Measurements from ENCODE around the gene EPB41L4A.
A peak's percentile ranks its signal among the peaks of the same experiment; 100 is the strongest.

The EPB41L4A gene

DNA sequence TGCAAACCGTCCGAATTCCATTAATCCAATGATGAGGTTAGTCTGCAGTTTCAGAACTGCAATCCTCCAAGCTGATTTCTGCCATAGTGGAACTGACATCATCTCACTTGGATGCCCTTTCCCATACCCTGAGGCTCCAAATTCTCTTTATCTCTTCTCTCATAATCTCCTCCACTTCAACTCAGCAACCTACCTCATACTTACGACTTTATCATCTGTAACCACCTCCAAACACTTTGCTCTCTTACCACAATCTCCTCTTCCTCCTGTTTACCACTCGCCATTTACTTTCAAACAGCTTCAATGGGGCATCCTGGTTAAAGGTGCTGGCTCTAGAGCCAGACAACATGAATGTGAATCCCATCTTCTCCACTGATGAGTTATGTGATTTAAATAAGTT lies 223.2 kb downstream of the EPB41L4A start:
- H3K36me3 ChIP-seq (ENCODE audit: control insufficient read depth, insufficient read depth, low read length): no peaks in the 10 kb centered on the region
- WGBS (ENCODE audit: extremely low coverage, insufficient coverage, low lambda C conversion rate): 100% methylated on average over 1 of the region's 4 CpGs

DNA sequence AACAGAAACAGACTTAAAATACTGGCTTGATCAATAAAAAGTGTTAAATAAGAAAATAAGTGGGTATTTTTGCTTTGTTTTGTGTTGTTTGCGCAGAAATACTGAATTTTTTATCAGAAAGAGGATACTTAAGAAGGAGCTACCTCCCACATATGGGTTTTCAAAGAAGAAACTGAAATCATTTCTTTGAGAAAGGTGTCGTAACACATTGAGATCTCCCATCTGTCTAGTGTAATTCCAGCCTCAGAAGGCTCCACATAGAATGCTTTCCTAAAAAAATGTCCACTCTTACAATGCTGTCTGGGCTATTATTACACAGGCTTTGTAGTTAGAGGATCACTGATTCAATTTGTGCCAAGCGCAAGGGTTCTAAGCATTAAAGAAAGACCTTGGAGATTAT lies 226.2 kb downstream of the EPB41L4A start:
- Histone ChIP-seq H4K5ac (ENCODE audit: low read length) (no peak overlapping the region), H3K4me2 (ENCODE audit: low read length) (no peak overlapping the region), H3K4ac (ENCODE audit: low read depth, low read length) (no peak overlapping the region), H3K36me3 (ENCODE audit: control insufficient read depth, insufficient read depth, low read length) (no peaks in the 10 kb centered on the region), H3K23ac (ENCODE audit: low read length) (no peak overlapping the region), H3K27ac (ENCODE audit: low read depth, low read length) (no peak overlapping the region), H2BK5ac (ENCODE audit: low read length) (no peak overlapping the region), H4K8ac (ENCODE audit: low read depth, low read length) (no peak overlapping the region), H3K79me1 (ENCODE audit: low read length) (no peaks in the 10 kb centered on the region), H2AK5ac (ENCODE audit: low read length) (no peak overlapping the region), H2BK15ac (replicated peaks; ENCODE audit: low read depth) (no peak overlapping the region), H2BK120ac (ENCODE audit: low read depth, low read length) (no peak overlapping the region), H3K27me3 (ENCODE audit: insufficient read depth, low read length, poor library complexity) (no peaks in the 10 kb centered on the region), H3K4me1 (ENCODE audit: control insufficient read depth, low read depth, low read length) (no peaks in the 10 kb centered on the region), H3K56ac (ENCODE audit: low read length) (no peak overlapping the region), H3K9ac (ENCODE audit: low read length) (no peak overlapping the region), H3K18ac (ENCODE audit: low read length) (no peak overlapping the region), H3K4me3 (ENCODE audit: low read length) (no peak overlapping the region), H3K79me2 (ENCODE audit: control insufficient read depth, insufficient read depth, low read length) (no peaks in the 10 kb centered on the region)
- no peak for DNase-seq
- no CpG with 5 or more reads among the region's 3 CpGs for WGBS (ENCODE audit: extremely low coverage, insufficient coverage, low lambda C conversion rate)

More for the DNA sequence above, 223.2 kb downstream of the EPB41L4A start:
- H3K56ac ChIP-seq (ENCODE audit: low read length): no peak overlapping the region
- H3K4ac ChIP-seq (ENCODE audit: low read depth, low read length): no peak overlapping the region
- H3K4me2 ChIP-seq (ENCODE audit: low read length): no peak overlapping the region
- no peak overlapping the region for H3K27ac ChIP-seq (ENCODE audit: low read depth, low read length)
- no peak overlapping the region for H3K4me3 ChIP-seq (ENCODE audit: low read length)
- H3K27me3 ChIP-seq (ENCODE audit: insufficient read depth, low read length, poor library complexity): no peaks in the 10 kb centered on the region
- H3K4me1 ChIP-seq (ENCODE audit: control insufficient read depth, low read depth, low read length): no peaks in the 10 kb centered on the region
- DNase-seq: no peak
- no peak overlapping the region for H4K5ac ChIP-seq (ENCODE audit: low read length)
- no peak overlapping the region for H2BK120ac ChIP-seq (ENCODE audit: low read depth, low read length)
- H3K79me1 ChIP-seq (ENCODE audit: low read length): no peaks in the 10 kb centered on the region
- H3K23ac ChIP-seq (ENCODE audit: low read length): no peak overlapping the region
- H3K9ac ChIP-seq (ENCODE audit: low read length): no peak overlapping the region
- no peak overlapping the region for H2AK5ac ChIP-seq (ENCODE audit: low read length)
- H4K8ac ChIP-seq (ENCODE audit: low read depth, low read length): no peak overlapping the region
- no peak overlapping the region for H2BK15ac ChIP-seq (replicated peaks; ENCODE audit: low read depth)
- H2BK5ac ChIP-seq (ENCODE audit: low read length): no peak overlapping the region
- no peaks in the 10 kb centered on the region for H3K79me2 ChIP-seq (ENCODE audit: control insufficient read depth, insufficient read depth, low read length)
- no peak overlapping the region for H3K18ac ChIP-seq (ENCODE audit: low read length)

DNA sequence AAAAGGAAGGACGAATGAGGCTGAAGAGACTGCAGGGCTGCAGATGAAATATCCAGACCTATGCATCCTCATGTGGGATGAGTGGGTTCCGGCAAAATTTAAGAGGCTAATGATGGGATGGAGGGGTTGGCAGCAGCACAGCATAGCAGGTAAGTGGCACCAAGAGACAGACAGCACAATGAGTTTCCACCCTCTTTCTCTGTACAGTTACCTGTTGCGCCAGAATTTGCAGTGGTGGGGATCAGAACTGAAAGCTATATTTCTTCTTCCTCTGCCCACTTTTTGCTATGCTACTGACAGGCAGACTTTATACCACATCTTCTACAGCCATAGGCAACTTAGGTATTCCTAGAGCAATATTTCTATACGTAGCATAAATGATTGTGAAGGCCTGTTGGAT lies 227.0 kb downstream of the EPB41L4A start:
- no peak overlapping the region for H2BK15ac ChIP-seq (replicated peaks; ENCODE audit: low read depth)
- no peak overlapping the region for H3K4me3 ChIP-seq (ENCODE audit: low read length)
- H3K4me1 ChIP-seq (ENCODE audit: control insufficient read depth, low read depth, low read length): no peaks in the 10 kb centered on the region
- H3K36me3 ChIP-seq (ENCODE audit: control insufficient read depth, insufficient read depth, low read length): no peaks in the 10 kb centered on the region
- no peaks in the 10 kb centered on the region for H3K79me1 ChIP-seq (ENCODE audit: low read length)
- no peak overlapping the region for H4K5ac ChIP-seq (ENCODE audit: low read length)
- DNase-seq: no peak
- H3K23ac ChIP-seq (ENCODE audit: low read length): no peak overlapping the region
- no peak overlapping the region for H3K27ac ChIP-seq (ENCODE audit: low read depth, low read length)
- H3K9ac ChIP-seq (ENCODE audit: low read length): no peak overlapping the region
- no peak overlapping the region for H3K4ac ChIP-seq (ENCODE audit: low read depth, low read length)
- H4K8ac ChIP-seq (ENCODE audit: low read depth, low read length): no peak overlapping the region
- no peak overlapping the region for H3K56ac ChIP-seq (ENCODE audit: low read length)
- H3K4me2 ChIP-seq (ENCODE audit: low read length): no peak overlapping the region
- no peak overlapping the region for H2AK5ac ChIP-seq (ENCODE audit: low read length)
- no CpG with 5 or more reads among the region's 4 CpGs for WGBS (ENCODE audit: extremely low coverage, insufficient coverage, low lambda C conversion rate)
- H3K27me3 ChIP-seq (ENCODE audit: insufficient read depth, low read length, poor library complexity): no peaks in the 10 kb centered on the region
- H2BK120ac ChIP-seq (ENCODE audit: low read depth, low read length): no peak overlapping the region
- no peaks in the 10 kb centered on the region for H3K79me2 ChIP-seq (ENCODE audit: control insufficient read depth, insufficient read depth, low read length)
- no peak overlapping the region for H2BK5ac ChIP-seq (ENCODE audit: low read length)
- no peak overlapping the region for H3K18ac ChIP-seq (ENCODE audit: low read length)

DNA sequence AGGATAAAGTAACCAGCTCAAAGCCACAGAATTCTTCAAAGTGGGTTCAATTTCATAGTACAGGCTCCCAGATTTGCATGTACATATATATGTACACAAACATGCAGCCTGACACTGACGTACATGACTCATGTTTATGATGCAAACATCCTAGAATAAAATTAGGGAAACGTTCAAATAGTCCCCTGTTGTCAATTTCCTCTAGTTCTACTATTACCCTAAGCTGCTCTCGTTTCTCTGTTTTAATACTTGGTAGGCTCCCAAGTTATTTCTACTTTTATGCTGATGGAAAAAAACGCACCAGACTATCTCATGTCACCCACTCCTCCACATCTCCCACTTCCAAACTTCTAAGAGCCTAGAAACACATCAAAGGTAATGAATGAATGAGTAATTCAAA lies 229.7 kb downstream of the EPB41L4A start:
- Histone ChIP-seq H3K4me2 (ENCODE audit: low read length) (no peak overlapping the region), H3K36me3 (ENCODE audit: control insufficient read depth, insufficient read depth, low read length) (no peaks in the 10 kb centered on the region), H3K79me1 (ENCODE audit: low read length) (no peaks in the 10 kb centered on the region), H3K9ac (ENCODE audit: low read length) (no peak overlapping the region), H3K23ac (ENCODE audit: low read length) (no peak overlapping the region), H3K79me2 (ENCODE audit: control insufficient read depth, insufficient read depth, low read length) (no peaks in the 10 kb centered on the region), H3K4me1 (ENCODE audit: control insufficient read depth, low read depth, low read length) (no peaks in the 10 kb centered on the region), H3K27me3 (ENCODE audit: insufficient read depth, low read length, poor library complexity) (no peaks in the 10 kb centered on the region), H2BK120ac (ENCODE audit: low read depth, low read length) (no peak overlapping the region), H2BK15ac (replicated peaks; ENCODE audit: low read depth) (no peak overlapping the region), H3K56ac (ENCODE audit: low read length) (no peak overlapping the region), H3K27ac (ENCODE audit: low read depth, low read length) (no peak overlapping the region), H3K18ac (ENCODE audit: low read length) (no peak overlapping the region), H2AK5ac (ENCODE audit: low read length) (no peak overlapping the region), H4K5ac (ENCODE audit: low read length) (no peak overlapping the region), H4K8ac (ENCODE audit: low read depth, low read length) (no peak overlapping the region), H3K4me3 (ENCODE audit: low read length) (no peak overlapping the region), H3K4ac (ENCODE audit: low read depth, low read length) (no peak overlapping the region), H2BK5ac (ENCODE audit: low read length) (no peak overlapping the region)
- DNase-seq: no peak
- WGBS (ENCODE audit: extremely low coverage, insufficient coverage, low lambda C conversion rate): no CpG with 5 or more reads among the region's 4 CpGs

DNA sequence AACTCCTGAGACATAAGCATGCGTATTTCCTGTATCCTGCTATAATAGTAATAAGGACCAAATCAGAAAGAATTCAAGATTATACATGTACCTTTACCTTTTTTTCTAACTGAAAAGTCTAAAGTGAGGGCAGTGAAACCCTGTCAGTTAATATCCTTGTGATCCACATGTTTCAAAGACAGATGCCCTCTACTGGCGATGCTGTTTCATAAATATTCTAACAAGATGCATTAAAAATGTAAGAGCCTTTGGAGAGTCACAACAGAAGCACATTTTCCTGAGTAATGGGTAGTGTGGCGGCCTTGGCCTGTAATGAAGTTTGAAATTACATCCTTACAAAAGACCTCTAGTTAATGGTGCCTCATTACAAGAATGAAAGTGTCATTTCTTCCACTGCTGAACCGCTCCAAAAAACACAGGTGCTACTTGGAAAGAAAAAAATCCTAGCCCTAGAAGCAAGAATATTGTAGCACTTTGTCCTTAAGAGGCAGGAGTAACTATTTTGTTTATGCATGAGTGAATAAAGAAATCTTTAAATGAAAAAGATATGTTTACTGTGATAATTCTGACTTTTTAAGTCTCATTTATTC lies 232.6 kb downstream of the EPB41L4A start:
- DNase-seq: peak; percentile 59
- H2BK15ac ChIP-seq (replicated peaks; ENCODE audit: low read depth): no peak overlapping the region
- H3K4ac ChIP-seq (ENCODE audit: low read depth, low read length): no peak overlapping the region
- H2BK120ac ChIP-seq (ENCODE audit: low read depth, low read length): no peak overlapping the region
- peaks cover 6% of the 10 kb centered on the region for H3K4me1 ChIP-seq (ENCODE audit: control insufficient read depth, low read depth, low read length)
- no peak overlapping the region for H2AK5ac ChIP-seq (ENCODE audit: low read length)
- H3K4me2 ChIP-seq (ENCODE audit: low read length): no peak overlapping the region
- H3K79me2 ChIP-seq (ENCODE audit: control insufficient read depth, insufficient read depth, low read length): no peaks in the 10 kb centered on the region
- no peak overlapping the region for H2BK5ac ChIP-seq (ENCODE audit: low read length)
- no peak overlapping the region for H4K8ac ChIP-seq (ENCODE audit: low read depth, low read length)
- no peaks in the 10 kb centered on the region for H3K36me3 ChIP-seq (ENCODE audit: control insufficient read depth, insufficient read depth, low read length)
- no peak overlapping the region for H3K56ac ChIP-seq (ENCODE audit: low read length)
- no peak overlapping the region for H3K23ac ChIP-seq (ENCODE audit: low read length)
- H4K5ac ChIP-seq (ENCODE audit: low read length): no peak overlapping the region
- H3K18ac ChIP-seq (ENCODE audit: low read length): no peak overlapping the region
- WGBS (ENCODE audit: extremely low coverage, insufficient coverage, low lambda C conversion rate): no CpG with 5 or more reads among the region's 4 CpGs
- H3K79me1 ChIP-seq (ENCODE audit: low read length): no peaks in the 10 kb centered on the region
- H3K9ac ChIP-seq (ENCODE audit: low read length): no peak overlapping the region
- no peaks in the 10 kb centered on the region for H3K27me3 ChIP-seq (ENCODE audit: insufficient read depth, low read length, poor library complexity)
- no peak overlapping the region for H3K27ac ChIP-seq (ENCODE audit: low read depth, low read length)
- no peak overlapping the region for H3K4me3 ChIP-seq (ENCODE audit: low read length)

DNA sequence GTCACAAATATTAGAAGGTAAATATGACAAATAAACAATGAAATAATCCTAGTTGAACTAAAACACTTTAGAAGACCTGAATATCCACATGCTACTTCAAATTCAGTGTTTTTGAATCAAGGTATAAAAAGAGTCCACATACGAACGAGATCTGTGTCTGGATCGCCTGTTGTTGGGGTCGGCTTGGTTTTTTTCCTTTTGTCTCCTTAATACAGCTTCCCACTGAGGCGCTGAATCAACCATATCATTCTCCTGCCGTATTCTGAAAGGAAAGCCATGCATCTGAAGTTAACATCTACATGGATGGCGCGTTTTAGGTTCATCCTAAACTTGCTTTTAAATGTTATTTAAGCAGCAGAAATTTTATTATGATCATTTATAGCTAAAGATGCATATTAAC lies 235.2 kb downstream of the EPB41L4A start:
- no peaks in the 10 kb centered on the region for H3K36me3 ChIP-seq (ENCODE audit: control insufficient read depth, insufficient read depth, low read length)
- no peak overlapping the region for H3K18ac ChIP-seq (ENCODE audit: low read length)
- H3K79me2 ChIP-seq (ENCODE audit: control insufficient read depth, insufficient read depth, low read length): no peaks in the 10 kb centered on the region
- no peaks in the 10 kb centered on the region for H3K79me1 ChIP-seq (ENCODE audit: low read length)
- WGBS (ENCODE audit: extremely low coverage, insufficient coverage, low lambda C conversion rate): no CpG with 5 or more reads among the region's 8 CpGs
- no peak overlapping the region for H3K4ac ChIP-seq (ENCODE audit: low read depth, low read length)
- H2BK120ac ChIP-seq (ENCODE audit: low read depth, low read length): no peak overlapping the region
- no peak overlapping the region for H3K27ac ChIP-seq (ENCODE audit: low read depth, low read length)
- DNase-seq: no peak
- H2BK5ac ChIP-seq (ENCODE audit: low read length): no peak overlapping the region
- H3K23ac ChIP-seq (ENCODE audit: low read length): no peak overlapping the region
- H4K8ac ChIP-seq (ENCODE audit: low read depth, low read length): no peak overlapping the region
- H3K4me3 ChIP-seq (ENCODE audit: low read length): no peak overlapping the region
- no peak overlapping the region for H2BK15ac ChIP-seq (replicated peaks; ENCODE audit: low read depth)
- no peaks in the 10 kb centered on the region for H3K27me3 ChIP-seq (ENCODE audit: insufficient read depth, low read length, poor library complexity)
- peaks cover 6% of the 10 kb centered on the region for H3K4me1 ChIP-seq (ENCODE audit: control insufficient read depth, low read depth, low read length)
- H3K4me2 ChIP-seq (ENCODE audit: low read length): no peak overlapping the region
- H3K9ac ChIP-seq (ENCODE audit: low read length): no peak overlapping the region
- H2AK5ac ChIP-seq (ENCODE audit: low read length): no peak overlapping the region
- H4K5ac ChIP-seq (ENCODE audit: low read length): no peak overlapping the region
- H3K56ac ChIP-seq (ENCODE audit: low read length): no peak overlapping the region

All from mesendoderm (in vitro differentiated cells).